VCaP (cell line): ENCODE data around the gene CADM3.

ENCODE experiments used
- H3K27ac ChIP-seq: fragments of 450-650 bp; 2 replicates; pipeline ENCODE4 v1.5.1; 2017
- TF ChIP-seq, protein P1 (sequence below): fragments of 450-650 bp; conservative IDR thresholded peaks from 2 replicates; pipeline ENCODE4 v1.5.1; 2017; ENCODE audit warnings: mild to moderate bottlenecking, moderate library complexity

CADM3 gene

DNA sequence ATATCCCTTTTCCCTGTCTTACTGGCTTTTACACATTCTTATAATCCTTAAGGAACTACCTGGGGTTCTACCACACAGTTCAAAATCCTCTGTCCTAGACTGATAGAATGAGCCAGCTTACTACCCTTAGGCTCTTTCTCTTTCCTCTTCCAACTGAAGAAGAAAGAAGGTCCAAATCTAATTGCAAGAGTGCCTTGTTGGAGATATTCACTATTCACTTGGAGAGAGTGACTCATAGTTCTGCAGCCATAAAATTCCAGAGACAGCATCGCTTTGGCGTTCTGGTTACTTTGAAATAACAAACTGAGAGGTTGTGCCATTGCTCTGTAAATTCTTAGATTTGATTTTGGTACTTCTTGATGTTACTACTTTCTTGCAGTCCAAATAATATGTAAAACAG, 4.2 kb downstream of the CADM3 start:
- no peak overlapping the region for H3K27ac ChIP-seq
- TF ChIP-seq, protein P1, sequence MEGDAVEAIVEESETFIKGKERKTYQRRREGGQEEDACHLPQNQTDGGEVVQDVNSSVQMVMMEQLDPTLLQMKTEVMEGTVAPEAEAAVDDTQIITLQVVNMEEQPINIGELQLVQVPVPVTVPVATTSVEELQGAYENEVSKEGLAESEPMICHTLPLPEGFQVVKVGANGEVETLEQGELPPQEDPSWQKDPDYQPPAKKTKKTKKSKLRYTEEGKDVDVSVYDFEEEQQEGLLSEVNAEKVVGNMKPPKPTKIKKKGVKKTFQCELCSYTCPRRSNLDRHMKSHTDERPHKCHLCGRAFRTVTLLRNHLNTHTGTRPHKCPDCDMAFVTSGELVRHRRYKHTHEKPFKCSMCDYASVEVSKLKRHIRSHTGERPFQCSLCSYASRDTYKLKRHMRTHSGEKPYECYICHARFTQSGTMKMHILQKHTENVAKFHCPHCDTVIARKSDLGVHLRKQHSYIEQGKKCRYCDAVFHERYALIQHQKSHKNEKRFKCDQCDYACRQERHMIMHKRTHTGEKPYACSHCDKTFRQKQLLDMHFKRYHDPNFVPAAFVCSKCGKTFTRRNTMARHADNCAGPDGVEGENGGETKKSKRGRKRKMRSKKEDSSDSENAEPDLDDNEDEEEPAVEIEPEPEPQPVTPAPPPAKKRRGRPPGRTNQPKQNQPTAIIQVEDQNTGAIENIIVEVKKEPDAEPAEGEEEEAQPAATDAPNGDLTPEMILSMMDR = no peak

DNA sequence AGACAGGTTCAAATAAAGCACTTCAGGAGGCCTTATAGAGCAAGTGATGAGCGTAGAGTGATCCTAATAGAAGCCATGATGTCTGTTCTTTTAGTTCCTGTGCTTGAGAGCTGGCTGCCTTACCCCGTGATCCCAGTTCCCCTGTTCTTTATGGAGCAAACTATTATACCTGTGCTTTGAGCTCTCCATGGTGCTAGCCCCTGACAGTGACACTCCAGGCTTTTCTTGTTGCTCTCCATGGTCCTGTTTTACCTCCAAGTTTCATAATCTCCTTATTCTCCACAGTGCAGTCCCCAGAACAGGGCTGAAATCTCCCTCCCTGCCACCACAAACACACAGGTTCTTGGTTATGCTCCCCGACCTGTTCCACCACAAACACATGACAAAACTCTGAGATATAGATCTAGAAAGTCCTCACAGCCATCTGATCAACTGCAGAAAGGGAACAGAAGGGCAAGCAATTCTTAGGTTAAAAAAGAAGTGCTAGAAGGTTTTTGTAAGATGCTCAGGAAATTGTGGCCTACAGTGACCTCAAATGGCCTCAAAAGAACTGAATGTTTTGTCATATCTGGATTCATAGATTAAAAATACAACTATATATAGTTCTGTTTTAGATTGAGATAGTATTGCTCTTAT, 6.0 kb downstream of the CADM3 start:
- no peak overlapping the region for H3K27ac ChIP-seq
- TF ChIP-seq, protein P1 = no peak

DNA sequence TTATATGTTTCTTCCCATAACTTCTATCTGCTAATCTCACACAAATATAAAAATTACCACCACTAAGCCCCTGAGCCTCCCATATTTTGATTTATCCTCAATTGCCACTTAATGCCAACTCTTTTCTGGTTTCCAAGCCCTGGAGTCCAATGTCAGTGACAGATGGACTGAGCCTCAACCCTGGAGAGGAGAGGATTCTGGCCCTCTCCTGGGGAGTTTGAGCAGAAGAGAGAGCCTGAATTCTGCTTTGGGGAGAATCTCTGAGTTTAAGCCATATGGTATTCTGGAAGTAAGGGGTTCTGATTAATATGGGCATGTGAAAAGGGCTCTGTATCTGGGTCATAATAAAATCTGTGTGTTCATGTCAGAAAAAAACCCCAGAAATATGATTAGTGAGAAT, 8.5 kb downstream of the CADM3 start:
- TF ChIP-seq, protein P1 = no peak
- H3K27ac ChIP-seq = no peak overlapping the region

DNA sequence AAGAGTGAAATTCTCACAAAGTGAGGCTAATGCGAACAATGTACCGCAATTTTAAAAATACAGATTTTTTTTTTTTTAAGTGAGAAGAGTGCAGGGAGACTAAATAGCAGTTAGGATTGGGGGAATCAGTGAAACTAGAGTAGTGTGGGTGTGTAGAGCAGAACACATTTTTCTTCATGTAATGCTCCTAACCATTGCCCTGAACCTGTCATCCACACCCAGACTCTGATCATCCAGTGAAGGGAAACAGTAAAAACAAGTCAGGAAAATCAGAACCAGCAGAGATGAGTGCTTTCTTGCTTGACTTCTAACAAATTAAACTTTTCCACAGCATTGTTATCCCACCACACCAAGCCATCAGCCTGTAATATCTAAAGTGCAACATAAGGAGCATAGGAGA, 9.1 kb downstream of the CADM3 start:
- TF ChIP-seq, protein P1 = no peak
- no peak overlapping the region for H3K27ac ChIP-seq

DNA sequence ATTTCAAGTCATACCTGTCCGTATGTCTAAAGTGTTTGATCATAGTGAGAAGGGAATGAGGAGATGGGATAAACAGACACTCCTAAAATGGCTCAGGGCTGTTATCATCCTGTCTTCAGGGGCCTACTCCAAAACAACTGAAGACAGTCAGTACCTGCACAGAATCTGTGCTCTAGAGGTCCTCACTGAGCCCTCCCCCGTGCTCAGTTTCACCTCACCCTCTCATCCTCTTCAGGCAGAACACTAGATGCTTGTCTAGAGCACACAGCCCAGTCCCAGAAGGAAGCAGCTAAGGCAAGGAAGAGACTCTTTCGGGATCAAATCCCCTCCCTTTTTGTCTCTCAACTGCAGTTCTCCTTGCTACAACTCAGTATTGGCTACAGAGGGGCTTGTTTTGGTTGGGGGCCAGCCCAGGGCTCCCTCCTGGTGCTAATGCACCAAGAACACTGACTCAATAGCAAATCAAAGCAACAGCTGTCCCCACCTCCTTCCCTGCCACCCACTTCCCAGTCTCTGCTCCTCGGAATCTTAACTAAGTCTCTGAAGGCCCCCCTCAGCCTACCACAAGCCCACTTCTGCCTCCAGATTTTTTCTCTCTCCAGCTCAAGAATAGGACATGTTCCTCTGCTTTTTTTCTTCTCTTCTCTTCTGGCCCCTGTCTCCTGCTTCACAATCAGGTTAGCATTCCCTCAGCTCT, 10.1 kb downstream of the CADM3 start:
- TF ChIP-seq, protein P1 = no peak
- no peak overlapping the region for H3K27ac ChIP-seq

DNA sequence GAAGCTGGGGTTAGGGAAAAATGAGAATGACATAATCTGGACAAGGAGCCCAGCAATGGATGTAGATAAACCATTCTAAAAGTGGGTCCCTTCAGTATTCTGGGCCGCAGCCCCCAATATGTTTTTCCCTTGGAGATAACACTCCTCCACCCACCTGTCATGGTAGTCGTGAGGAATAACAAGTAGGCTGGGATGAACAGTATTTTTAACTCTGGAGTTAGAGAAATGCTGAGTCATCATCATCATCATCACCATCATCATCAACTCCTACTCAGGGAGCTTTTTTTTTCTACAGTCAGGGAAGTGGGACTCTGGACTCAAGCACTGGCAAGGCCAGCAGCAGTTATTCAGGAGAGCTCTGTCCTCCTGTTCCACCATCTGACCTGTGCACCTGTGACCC, 12.8 kb downstream of the CADM3 start:
- H3K27ac ChIP-seq = no peak overlapping the region
- TF ChIP-seq, protein P1 = no peak

DNA sequence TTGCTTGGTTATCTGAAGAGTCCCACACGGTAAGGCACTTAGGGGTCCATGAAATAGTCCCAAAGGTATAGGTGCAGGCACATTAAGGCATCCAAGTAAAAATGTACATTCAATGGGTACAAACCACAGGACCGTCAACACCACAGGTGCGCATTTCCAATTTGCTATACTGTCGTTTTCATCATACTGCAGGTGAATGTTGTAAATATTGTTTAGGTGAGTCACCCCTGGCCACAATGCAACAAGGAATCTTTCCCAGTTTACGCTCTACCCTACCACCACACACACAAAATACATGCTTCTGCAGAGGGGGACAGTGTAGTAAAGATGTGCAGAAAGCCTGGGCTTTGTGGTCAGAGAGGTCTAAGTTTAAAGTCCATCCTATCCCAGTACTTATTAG, 13.7 kb downstream of the CADM3 start:
- H3K27ac ChIP-seq = no peak overlapping the region
- TF ChIP-seq, protein P1 = no peak
